Muscle of back (tissue), 11 donors: Measurements from ENCODE around the gene IPO5. TPM values are rescaled to one million over a fixed set of nuclear protein-coding genes. Genes with fewer than 3 reads are reported as not detected.
"Not testable (repeated sequence)": the region's sequence is repeated elsewhere in the genome, so short reads cannot be mapped to it uniquely, and the experiment has no call there.

Source experiments
- DNase-seq, 3 donors: peaks; one replicate each; pipeline versions ENCODE4 v3.0.0 to v3.0.0-alpha.2; 2013
- polyA plus RNA-seq, 10 donors: library from polyadenylated mRNA; unstranded; fragments of 120-200 nt; gene quantifications; one replicate each; pipeline ENCODE4 v1.2.1, GENCODE V29; 2013; ENCODE audit not compliant: insufficient read length in 10 of 10

Gene IPO5
- polyA plus RNA-seq, 10 donors, result 141 to 214 (median 181) TPM

DNA sequence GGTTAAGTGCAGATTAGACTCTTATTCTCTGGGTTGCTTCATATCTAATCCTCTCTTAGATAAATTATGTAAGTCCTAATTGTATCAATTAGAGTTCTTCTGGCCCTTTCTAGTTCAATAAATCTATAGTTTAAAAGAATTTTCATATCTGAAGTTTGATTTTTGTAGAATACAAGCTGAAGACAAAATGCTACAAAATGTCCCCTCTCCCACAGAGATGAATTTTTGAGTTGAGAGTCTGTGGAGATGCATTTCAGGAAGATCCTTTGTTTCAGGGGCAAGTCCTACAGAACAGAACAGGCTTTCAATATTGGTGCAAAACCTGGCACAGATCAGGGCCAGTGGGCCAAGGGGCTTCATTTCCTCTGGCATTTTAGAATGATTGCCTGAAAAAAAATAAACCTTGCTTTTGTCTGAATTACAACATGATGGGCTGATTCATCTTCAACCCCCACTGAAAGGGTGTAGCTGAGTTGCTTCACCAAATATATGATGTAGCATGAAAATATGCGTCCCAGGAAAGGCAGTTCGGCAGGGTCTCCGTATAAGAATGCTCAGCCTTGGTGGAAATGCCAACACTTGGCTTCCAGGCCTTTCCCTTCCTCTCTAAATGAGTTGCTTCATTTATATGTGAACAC lies 6.4 kb upstream of the IPO5 start:
- DNase-seq, result peak in 1 of 3 donors; percentile 83

DNA sequence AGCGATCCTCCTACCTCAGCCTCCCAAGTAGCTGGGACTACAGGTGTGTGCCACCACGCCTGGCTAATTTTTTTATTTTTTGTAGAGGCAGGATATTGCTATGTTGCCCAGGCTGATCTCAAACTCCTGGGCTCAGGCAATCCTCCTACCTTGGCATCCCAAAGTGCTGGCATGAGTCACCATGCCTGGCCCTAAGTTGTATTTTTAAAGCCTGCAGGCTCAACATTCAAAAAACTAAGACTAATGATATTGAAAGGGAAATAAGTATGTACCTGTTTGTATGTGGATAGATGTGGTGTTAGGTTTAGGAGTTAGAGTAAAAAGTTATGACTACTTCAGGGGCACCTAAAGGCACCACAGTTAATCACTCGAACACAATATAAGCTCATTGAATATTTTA lies 5.4 kb upstream of the IPO5 start:
- no peak for DNase-seq

DNA sequence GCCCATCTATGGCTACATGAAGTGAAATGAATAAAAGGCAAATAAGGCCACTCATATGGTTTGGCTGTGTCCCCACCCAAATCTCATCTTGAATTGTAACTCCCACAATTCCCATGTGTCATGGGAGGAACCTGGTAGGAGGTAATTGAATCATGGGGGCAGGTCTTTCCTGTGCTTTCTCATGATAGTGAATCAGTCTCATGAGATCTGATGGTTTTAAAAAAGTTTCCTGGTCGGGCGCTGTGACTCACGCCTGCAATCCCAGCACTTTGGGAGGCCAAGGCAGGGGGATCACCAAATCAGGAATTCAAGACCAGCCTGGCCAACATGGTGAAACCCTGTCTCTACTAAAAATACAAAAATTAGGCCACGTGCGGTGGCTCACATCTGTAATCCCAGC lies 4.2 kb upstream of the IPO5 start:
- DNase-seq, result not testable (repeated sequence)

DNA sequence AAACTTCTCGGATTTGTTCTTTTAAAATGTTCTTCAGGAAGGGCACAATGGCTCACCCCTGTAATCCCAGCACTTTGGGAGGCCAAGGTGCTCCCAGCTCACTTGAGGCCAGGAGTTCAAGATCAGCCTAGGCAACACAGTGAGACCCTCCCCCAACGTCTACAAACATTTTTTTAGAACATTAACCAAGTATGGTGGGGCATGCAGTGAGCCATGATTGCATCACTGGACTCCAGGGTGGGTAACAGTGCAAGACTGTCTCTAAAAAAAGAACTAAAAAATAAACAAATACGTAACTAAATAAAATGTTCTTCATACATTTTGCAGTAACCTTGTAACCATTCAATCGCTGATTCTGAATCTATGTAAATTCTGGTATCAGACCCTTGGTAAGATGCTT lies 2.1 kb upstream of the IPO5 start:
- no peak for DNase-seq

DNA sequence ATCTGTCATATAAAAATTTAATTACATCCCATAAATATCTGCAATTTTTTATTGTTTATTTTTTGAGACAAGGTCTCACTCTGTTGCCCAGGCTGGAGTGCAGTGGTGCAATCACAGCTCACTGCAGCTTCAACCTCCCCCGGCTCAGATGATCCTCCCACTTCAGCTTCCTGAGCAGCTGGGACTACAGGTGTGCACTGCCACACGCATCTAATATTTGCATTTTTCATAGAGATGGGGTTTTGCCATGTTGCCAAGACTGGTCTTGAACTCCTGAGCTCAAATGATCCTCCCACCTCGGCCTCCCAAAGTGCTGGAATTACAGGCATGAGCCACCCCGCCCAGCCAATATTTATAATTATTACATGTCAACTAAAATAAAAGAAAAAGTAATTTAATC lies 644 bp upstream of the IPO5 start:
- DNase-seq, result not testable (repeated sequence)

DNA sequence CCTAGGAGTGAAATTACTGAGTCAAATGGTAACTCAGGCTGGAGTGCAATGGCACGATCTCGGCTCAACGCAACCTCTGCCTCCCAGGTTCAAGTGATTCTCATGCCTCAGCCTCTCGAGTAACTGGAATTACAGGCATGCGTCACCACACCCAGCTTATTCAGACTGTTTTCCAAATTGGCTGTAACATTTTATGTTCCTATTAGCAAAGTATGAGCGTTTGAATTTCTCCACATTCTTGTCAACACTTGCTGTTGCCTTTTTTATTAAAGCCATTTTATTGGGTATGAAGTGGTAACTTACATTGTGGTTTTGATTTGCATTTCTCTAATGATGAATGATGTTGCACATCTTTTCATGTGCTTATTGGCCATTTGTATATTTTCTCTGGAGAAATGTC lies 7.9 kb downstream of the IPO5 start:
- no peak for DNase-seq

DNA sequence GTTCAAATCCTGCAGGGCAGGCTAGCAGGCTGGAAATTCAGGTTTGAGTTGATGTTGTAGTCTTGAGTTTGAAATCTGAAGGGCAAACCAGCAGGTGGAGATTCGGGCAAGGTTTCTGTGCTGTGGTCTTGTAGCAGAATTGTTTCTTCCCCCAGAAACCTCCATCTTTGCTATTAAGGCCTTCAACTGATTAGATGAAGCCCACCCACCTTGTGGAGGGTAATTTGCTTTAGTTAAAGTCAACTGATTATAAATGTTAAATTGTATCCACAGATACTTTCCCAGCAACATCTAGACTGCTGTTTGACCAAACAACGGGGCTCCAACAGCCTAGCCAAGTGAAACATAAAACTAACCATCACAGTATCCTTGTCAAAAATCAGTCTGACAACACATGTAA lies 9.4 kb downstream of the IPO5 start:
- no peak for DNase-seq

DNA sequence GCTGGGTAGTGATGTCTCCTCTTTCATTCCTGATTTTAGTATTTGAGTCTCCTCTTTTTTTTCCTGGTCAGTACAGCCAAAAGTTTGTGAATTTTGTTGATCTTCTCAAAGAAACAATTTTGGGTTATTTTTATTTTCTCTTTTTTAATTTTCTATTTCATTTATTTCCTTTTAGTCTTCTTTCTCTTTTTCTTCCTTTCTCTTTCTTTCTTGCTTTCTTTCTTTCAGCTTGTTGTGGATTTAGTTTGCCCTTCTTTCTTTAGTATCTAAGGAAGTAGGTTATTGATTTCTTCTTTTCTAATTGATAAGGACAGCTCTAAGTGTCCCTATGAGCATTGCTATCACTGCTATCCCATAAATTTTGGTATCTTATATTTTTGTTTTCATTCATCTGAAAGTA lies 13.8 kb downstream of the IPO5 start:
- no peak for DNase-seq

DNA sequence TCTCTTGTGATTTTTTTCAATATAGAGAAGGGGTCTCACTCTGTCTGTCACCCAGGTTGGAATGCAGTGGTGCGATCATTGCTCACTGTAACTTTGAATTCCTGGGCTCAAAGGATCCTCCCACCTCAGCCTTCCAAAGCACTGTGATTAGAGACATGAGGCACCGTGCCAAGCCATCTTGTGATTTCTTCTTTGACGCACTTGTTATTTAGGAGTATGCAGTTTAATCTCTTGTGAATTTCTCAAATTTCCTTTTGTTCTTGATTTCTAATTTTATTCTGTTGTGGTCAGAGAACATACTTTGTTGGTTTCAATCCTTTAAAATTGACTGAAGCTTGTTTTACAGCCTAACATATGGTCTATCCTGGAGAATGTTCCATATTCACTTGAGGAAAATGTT lies 14.5 kb downstream of the IPO5 start:
- no peak for DNase-seq

DNA sequence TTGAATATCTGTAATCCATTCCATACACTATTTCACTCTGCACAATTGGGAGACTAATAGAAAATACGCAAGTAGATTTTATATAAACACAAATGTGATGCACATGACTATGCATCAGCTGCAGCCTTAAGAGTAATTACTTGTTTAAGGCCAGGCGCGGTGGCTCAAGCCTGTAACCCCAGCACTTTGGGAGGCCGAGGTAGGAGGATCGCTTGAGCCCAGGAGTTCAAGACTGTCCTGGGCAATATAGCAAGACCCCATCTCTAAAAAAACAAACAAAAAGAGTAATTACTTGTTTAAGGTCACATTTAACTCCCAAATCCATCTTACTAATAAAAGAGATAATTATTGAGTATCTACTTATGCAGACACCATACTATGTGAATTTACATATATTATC lies 18.0 kb downstream of the IPO5 start:
- no peak for DNase-seq

DNA sequence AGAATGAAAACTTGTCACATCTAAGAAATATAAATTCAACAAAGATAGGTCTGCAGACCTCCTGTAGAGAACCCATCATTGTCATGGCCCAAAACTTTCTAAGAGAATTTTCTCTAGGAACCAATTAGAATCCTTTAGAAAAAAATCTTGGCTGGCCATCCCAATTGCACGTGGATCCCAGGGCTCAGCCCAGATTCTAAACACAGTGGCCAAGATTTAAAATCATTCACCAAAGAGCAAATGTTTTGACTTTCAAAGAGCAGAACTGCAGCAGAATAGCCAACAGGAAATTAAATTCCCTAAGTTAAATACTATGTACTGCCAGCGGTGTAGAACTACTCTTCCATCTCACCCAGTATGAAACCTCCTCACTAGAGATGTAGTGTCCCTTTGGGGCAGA lies 21.3 kb downstream of the IPO5 start:
- peak in 1 of 3 donors; percentile 22 for DNase-seq

DNA sequence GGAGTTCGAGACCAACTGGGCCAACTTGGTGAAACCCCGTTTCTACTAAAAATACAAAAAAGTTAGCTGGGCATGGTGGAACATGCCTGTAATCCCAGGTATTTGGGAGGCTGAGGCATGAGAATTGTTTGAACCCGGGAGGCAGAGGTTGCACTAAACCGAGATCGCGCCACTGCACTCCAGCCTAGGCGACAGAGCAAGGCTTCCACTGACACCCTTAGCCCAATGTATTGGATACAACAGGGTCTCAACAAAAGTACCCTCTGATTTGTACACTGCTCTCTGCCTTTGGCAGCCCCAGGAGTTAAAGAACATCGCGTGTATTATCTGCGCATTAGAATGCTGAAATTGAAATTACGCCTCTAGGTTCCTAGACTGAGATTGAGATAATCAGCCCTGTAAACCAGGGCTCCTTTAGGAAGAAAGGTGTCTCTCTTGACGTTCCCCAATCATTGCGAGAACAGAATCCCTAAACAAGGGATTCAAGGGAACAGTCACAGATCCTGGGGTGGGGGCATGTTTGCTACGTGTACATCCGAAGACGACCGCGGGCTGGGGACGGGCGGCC lies 21.9 kb downstream of the IPO5 start:
- no peak for DNase-seq

DNA sequence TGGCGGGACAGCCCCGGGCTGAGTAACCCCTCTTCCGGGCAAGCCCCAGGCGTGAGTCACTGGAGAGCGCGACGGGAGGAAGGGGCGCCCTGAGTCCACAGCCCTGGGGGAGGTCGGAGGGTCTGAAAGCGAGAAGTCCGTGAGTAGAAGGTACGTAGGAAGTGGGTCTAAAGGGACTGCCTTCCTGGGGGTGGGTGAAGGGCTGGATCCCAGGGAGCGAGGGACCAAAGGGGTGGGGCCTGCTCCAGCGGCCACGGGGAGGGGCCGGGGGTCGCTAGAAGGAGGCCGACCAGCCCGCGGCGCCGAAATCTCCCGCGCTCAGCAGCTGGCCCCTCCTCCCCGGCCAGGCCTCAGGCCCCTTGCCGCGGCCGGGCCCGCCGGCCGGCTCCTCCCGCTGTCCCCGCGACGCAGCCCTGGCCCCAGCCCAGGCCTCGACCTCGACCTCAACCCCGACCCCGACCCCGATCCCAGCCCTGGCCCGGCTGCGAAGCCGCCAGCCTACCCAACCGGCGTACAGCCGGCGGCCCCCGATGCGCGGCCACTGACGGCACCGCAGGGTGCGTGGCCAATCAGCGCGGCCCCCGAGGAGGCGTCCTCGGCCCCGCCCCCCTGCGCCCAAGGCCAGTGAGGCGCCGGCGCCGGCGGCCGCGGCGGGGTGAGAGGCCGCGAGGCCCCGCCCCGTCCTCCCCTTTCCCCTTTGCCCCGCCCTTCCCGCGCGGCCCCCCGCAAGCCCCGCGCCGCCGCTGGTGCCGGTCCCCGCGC lies 22.6 kb downstream of the IPO5 start:
- peak; percentile 90 to 98 (median 93) for DNase-seq

DNA sequence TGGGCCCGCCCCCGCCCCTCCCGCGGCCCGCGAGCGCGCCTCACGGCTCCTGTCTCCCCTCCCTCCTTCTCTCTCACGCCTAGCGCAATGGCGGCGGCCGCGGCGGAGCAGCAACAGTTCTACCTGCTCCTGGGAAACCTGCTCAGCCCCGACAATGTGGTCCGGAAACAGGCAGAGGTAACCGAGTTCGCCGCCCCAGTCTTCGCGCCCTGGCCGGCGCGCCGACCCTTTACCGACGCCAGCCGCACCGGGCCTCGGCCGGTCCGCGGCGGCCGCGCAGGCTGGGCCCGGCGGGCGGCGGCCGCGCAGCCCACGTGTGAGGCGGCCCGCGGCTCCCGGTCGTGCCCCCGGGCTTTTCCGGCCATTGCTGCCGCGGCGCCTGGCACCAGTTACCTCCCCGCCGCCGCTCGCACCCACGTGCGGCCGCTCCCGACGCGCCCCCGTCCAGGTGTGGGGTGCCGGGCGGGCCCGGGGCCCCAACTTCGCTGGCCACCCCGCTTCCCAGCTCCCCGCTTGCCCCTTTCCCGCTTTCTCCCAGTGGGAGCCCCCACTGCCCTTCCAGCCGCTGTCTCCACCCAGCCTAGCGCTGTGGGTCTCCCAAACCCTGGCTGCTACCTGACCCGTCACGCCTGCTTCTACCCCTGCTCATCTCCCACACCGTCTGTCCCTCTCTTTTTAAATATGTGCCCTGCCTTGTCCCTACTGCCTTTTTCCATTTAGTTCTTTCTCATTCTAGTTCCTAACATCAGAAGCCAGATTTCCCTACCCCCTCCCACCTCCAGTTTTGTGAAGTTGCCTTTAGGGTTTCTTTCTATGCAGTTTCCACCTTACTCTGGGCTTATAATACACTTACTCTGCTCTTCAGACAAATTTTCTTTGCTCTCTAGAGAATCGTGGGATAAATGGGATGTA lies 23.4 kb downstream of the IPO5 start:
- DNase-seq, result peak in 2 of 3 donors; percentile 23 to 66

DNA sequence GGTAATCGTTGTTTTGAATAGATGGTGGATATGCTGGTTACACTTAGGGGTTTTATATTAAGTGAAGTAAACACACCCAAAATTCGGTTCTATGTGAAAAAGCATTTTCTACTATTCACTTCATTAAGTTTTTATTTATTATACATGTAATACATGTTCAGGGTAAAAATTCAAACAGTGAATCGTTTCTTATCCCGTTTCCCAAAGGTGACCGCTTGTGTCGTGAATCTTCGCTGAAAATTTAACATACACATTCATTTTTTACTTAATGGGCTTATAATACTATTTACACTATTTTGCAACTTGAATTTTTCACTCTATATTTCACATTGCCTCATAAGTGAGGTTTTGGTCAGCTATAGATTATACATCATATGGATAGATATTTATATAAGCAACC lies 24.5 kb downstream of the IPO5 start:
- no peak for DNase-seq

DNA sequence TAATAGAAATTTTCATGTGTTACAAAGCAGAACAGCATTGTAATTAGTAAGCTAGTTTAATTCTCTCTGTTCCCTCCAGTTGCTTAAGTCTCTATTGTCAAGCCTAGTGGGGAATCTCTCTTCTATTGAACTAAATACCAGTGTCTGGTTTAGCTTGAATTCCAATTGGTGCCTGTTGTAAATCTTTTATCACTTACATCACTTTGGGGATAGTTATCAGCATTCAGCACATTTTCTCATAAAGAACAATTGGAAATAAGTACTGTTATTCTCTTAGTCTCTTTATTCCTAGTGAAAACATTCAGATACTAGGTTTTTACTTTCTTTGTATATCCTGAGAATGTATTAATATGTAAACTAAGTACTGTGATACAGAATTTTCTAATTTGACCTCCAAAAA lies 25.2 kb downstream of the IPO5 start:
- peak in 1 of 3 donors; percentile 10 for DNase-seq

DNA sequence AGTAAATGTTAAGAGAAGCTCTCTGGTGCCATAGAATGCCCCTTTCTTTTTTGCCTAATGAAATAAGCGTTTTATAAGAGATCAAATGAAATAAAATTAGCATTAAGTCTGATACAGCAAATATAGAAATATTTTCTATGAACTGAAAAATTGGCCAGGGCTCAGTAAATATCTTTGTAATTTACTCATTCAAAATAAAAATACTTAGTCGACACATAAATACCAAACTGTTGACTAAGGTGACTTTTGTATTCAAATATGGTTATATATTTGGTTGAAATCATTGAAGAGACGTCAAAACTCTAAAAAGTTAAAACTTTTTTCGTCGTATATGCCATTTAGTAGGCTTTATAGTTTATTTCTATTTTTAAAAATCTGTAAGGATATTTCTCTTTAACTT lies 25.6 kb downstream of the IPO5 start:
- no peak for DNase-seq

DNA sequence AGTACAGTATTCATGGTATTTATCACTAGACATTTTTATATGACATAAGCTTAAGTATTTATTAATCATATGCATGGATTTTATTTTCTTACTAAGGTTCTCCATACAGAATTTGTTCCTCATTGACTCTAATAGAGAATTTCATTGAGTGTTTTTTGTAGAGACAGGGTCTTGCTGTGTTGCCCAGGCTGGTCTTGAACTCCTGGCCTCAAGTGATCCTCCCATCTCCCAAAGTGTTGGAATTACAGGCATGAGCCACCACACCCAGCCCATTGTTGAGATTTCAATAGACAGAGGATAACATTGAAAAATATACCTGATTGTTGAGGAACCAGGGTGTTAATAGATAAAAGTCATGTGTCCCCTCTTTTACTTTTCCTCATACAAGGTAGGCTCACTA lies 26.1 kb downstream of the IPO5 start:
- no peak for DNase-seq

DNA sequence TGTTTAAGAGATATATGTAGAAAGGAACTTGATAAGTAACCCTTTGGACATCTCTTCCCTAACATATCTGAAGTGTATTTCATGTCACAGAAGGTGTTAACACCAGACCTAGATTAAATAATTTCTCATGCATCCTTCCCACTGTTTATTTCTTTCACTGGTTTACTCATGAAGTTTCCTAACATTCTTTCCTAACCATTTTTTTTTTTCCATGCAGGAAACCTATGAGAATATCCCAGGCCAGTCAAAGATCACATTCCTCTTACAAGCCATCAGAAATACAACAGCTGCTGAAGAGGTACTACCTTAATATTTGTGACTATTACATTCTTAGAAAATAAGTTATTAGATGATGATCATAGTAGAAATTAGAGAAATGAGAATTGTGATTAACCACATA lies 28.8 kb downstream of the IPO5 start:
- no peak for DNase-seq

DNA sequence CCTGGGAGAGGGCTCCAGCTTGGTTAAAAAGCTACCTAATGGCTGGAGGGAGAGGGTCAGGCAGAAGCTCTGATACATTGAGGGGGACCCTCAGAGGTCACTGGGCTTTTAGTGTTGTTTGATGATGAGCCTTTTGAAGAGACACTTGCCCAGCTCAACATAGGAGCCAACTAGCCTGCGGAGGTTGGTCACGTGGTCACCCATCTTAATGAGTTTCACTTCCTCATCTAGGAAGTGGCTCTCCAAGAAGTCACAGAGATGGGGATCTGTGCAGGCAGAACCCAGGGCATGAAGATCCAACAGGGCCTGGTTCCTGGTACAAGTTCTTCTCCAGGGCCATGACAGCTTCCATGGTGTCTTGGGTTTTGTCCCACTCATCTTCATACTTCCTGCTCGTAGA lies 33.4 kb downstream of the IPO5 start:
- peak in 1 of 3 donors; percentile 13 for DNase-seq

DNA sequence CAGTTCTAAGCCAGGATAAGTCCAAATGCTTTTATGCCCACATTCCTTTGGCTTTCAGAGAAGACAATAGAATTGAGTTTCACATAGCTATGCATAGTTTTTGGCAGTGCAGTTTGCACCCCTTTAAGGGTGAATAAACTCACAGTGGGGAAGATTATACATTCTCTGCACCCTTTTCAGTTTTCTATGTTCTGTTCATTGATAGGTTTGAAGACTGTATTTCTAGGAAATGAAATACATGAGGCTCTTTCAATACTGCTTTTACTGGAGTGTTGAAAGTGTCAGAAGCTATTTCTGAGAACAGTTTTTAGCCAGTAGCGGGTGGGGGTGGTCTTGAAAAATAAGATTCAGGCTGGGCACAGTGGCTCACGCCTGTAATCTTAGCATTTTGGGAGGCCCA lies 46.2 kb downstream of the IPO5 start:
- DNase-seq, result no peak

DNA sequence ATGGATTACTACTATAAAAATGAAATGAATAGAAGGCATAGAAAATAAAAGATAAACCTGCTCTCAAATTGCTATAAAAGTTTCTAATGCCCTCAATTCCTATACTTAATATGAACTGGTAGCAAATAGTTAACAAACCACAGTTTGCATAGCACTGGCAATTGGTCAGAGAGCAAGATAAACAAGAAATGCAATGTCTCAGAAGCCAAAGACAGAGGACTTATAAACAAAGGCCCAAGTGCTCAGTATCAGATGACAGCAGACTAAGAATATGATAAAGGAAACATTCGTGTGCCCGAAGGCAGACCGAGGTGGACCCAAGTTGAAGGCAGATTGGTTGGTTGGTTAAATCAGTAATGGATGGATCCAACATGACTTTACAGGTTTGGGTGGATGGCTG lies 50.6 kb downstream of the IPO5 start:
- no peak for DNase-seq
